Tracheal epithelial cell (primary cell): Measurements from ENCODE around the gene GPR25. TPM values are rescaled to one million over a fixed set of nuclear protein-coding genes. Genes with fewer than 3 reads are reported as not detected.

Experiments
- total RNA-seq: library from RNA; depleted of rRNA; stranded (reverse); fragments of >200 nt; gene quantifications from 2 replicates; pipeline ENCODE4 v1.2.1, GENCODE V29; 2014

GPR25 gene, protein sequence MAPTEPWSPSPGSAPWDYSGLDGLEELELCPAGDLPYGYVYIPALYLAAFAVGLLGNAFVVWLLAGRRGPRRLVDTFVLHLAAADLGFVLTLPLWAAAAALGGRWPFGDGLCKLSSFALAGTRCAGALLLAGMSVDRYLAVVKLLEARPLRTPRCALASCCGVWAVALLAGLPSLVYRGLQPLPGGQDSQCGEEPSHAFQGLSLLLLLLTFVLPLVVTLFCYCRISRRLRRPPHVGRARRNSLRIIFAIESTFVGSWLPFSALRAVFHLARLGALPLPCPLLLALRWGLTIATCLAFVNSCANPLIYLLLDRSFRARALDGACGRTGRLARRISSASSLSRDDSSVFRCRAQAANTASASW
- total RNA-seq, result not detected in 2 replicates

DNA sequence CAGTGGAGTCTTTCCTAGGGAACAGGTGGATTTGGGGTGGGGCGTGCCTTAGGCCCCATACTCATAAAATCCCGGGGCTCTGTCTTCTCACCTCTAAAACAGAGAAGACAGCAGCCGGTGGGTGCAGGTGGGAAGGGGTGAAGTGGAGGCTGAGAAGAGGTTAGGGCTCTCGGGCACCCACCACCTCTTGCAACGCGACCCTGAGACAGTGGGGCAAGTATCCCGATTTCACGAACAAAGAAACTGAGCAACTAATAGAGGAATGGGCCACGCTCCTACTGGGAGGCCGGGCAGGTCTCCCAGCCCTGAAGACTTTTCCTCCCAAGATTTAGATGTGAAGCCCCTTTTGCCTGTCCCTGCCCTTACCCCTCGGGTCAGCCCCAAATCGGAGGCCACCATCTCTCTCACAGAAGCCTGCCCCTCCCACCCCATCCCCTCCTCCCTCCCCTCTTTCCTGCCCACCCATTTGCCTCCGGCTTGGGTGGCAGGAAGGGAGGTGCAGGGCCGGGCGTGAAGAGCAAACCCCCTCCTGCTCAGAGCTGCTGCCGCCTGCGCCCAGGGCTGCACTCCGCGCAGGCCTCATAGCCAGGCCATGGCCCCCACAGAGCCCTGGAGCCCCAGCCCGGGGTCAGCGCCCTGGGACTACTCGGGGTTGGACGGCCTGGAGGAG, at the start of gene GPR25:
TSS of gene GPR25 (plus strand) at position 536 of the 670 bp plus-strand sequence. CDS start at position 593, 57 bp downstream.

DNA sequence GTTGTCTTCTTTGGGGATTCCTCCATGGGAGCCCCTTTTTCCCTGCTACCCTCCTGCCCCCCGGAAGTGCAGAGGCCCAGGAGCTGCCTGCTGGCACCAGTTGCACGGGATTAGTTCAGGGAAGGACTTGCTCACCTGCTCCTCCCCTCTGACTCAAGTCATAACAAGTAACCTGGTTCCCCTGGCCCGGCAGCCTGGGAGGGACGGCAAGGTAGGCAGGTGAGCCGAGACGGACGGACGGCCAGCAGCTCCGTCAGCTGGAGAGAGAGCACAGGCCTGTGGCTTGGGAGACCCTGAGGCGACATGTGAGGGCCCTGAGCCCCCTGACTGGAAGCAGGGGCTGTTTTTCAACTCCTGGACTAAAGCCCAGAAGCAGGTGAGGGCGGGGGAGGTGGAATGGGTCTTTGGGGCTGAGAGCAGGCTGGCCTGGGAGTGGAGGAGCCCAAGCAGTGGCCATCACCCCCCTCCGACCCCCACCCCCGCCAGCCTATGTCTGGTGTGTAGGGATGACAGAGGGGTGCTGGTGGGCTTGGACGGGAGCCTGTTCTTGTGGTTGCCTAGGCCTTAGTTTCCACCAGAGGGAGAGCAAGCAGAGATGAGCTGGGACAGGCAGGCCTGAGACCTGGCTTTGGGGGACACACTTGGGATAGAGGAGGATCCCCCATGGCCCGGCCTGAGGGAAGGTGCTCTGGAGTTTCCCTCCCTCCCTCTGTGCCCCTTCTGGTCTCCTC, 22.1 kb downstream of the GPR25 start, which contains the start of gene INAVA:
TSS of gene INAVA (plus strand) at position 189 of the 731 bp plus-strand sequence. CDS start 3,501 bp downstream, outside the sequence.

Other genes starting within 250 kb of the GPR25 start
- 8.2 and 12.1 TPM in 2 replicates for gene DDX59, start 203.1 kb upstream of the GPR25 start, total RNA-seq
- 40.2 and 59.5 TPM in 2 replicates for gene CAMSAP2, start 134.1 kb upstream of the GPR25 start, total RNA-seq
- gene INAVA, start 21.9 kb downstream of the GPR25 start, total RNA-seq, result 38.4 and 55.7 TPM in 2 replicates
- gene KIF21B, start 150.7 kb downstream of the GPR25 start, total RNA-seq, result 2.2 and 4.0 TPM in 2 replicates
- not detected in 2 replicates for gene CACNA1S, start 239.4 kb downstream of the GPR25 start, total RNA-seq